ENCODE results near the gene COL21A1. TPM values are rescaled to one million over a fixed set of nuclear protein-coding genes. Genes with fewer than 3 reads are reported as not detected.

The COL21A1 gene
- total RNA-seq, 3 donors from 2014 or later: not detected

- Mint-ChIP-seq H3K36me3 (ENCODE audit: insufficient read depth) (no peaks in the 10 kb centered on the region), H3K4me1 (ENCODE audit: low read depth) (no peaks in the 10 kb centered on the region), H3K27me3 (ENCODE audit: low read depth) (no peaks in the 10 kb centered on the region), H3K9me3 (peaks cover 23% of the 10 kb centered on the region), H3K4me3 (no peak overlapping the region)
- no peak for ATAC-seq
- no peak for DNase-seq
Measured at GRCh38 chr6:56147766-56148165, 99.6 kb downstream of the COL21A1 start.

DNA sequence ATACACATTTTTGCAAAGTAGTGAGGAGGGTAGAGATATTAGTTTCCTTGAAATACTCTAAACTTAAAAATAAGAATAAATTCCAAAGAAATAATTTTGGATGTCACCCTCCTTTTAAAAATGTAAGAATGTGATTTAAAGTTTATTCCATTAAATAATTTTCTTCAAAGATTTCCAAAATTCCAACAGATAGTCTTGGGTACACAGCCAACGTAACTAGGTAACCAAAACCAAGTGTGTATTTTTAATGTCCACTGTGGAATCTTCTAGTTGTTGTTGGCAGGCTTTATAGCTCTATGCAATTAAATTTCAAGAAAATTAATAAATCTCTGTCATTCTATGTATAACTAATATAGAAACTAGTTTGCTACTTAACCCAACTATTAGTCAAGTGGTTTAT lies 101.3 kb downstream of the COL21A1 start:
- Mint-ChIP-seq H3K4me1 (ENCODE audit: low read depth) (no peaks in the 10 kb centered on the region), H3K36me3 (ENCODE audit: insufficient read depth) (no peaks in the 10 kb centered on the region)
- ATAC-seq: no peak

GRCh38 chr6:56145616-56146015 lies 101.8 kb downstream of the COL21A1 start:
- no peaks in the 10 kb centered on the region for H3K36me3 Mint-ChIP-seq (ENCODE audit: insufficient read depth)
- peaks cover 25% of the 10 kb centered on the region for H3K9me3 Mint-ChIP-seq
- H3K4me1 Mint-ChIP-seq (ENCODE audit: low read depth): no peaks in the 10 kb centered on the region
- no peak overlapping the region for H3K4me3 Mint-ChIP-seq
- DNase-seq: no peak
- H3K27me3 Mint-ChIP-seq (ENCODE audit: low read depth): no peaks in the 10 kb centered on the region
- no peak for ATAC-seq

More for the DNA sequence above, 101.3 kb downstream of the COL21A1 start:
- no peaks in the 10 kb centered on the region for H3K27me3 Mint-ChIP-seq (ENCODE audit: low read depth)
- no peak overlapping the region for H3K4me3 Mint-ChIP-seq
- no peak for DNase-seq
- peaks cover 25% of the 10 kb centered on the region for H3K9me3 Mint-ChIP-seq

- no peak overlapping the region for H3K4me3 Mint-ChIP-seq
- no peaks in the 10 kb centered on the region for H3K36me3 Mint-ChIP-seq (ENCODE audit: insufficient read depth)
- H3K9me3 Mint-ChIP-seq: peaks cover 22% of the 10 kb centered on the region
- H3K27me3 Mint-ChIP-seq (ENCODE audit: low read depth): no peaks in the 10 kb centered on the region
- no peak for ATAC-seq
- no peaks in the 10 kb centered on the region for H3K4me1 Mint-ChIP-seq (ENCODE audit: low read depth)
- no peak for DNase-seq
Measured at GRCh38 chr6:56144538-56145324, 102.6 kb downstream of the COL21A1 start.

- Mint-ChIP-seq H3K4me3 (no peak overlapping the region), H3K36me3 (ENCODE audit: insufficient read depth) (no peaks in the 10 kb centered on the region), H3K4me1 (ENCODE audit: low read depth) (no peaks in the 10 kb centered on the region), H3K9me3 (peaks cover 19% of the 10 kb centered on the region), H3K27me3 (ENCODE audit: low read depth) (no peaks in the 10 kb centered on the region)
- no peak for ATAC-seq
- DNase-seq: no peak
Measured at GRCh38 chr6:56143796-56144195, 103.6 kb downstream of the COL21A1 start.

- H3K9me3 Mint-ChIP-seq: peaks cover 23% of the 10 kb centered on the region
- ATAC-seq (no peak), DNase-seq (no peak)
- no peaks in the 10 kb centered on the region for H3K27me3 Mint-ChIP-seq (ENCODE audit: low read depth)
- no peaks in the 10 kb centered on the region for H3K4me1 Mint-ChIP-seq (ENCODE audit: low read depth)
- H3K36me3 Mint-ChIP-seq (ENCODE audit: insufficient read depth): no peaks in the 10 kb centered on the region
- H3K4me3 Mint-ChIP-seq: no peak overlapping the region
Measured at GRCh38 chr6:56140090-56140489, 107.3 kb downstream of the COL21A1 start.

DNA sequence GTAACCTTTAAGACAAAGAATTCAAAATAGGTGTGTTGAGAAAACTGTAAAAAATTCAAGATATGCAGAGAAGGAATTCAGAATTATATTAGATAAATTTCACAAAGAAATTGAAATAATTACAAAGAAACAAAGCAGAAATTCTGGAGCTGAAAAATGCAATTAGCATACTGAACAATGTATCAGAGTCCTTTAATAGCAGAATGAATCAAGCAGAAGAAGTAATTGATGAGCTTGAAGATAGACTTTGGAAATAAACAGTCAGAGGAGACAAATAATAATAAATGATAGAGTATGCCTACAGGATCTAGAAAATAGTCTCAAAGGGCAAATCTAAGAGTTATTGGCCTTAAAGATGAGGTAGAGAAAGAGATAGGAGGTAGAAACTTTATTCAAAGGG lies 131.7 kb downstream of the COL21A1 start:
- Mint-ChIP-seq H3K4me3 (no peak overlapping the region), H3K4me1 (ENCODE audit: low read depth) (no peaks in the 10 kb centered on the region), H3K9me3 (peaks cover 16% of the 10 kb centered on the region), H3K27me3 (ENCODE audit: low read depth) (no peaks in the 10 kb centered on the region), H3K36me3 (ENCODE audit: insufficient read depth) (no peaks in the 10 kb centered on the region)
- DNase-seq (no peak), ATAC-seq (no peak)

- DNase-seq (no peak), ATAC-seq (no peak)
- no peaks in the 10 kb centered on the region for H3K27me3 Mint-ChIP-seq (ENCODE audit: low read depth)
- H3K4me3 Mint-ChIP-seq: no peak overlapping the region
- no peaks in the 10 kb centered on the region for H3K4me1 Mint-ChIP-seq (ENCODE audit: low read depth)
- H3K9me3 Mint-ChIP-seq: peaks cover 17% of the 10 kb centered on the region
- H3K36me3 Mint-ChIP-seq (ENCODE audit: insufficient read depth): no peaks in the 10 kb centered on the region
Measured at GRCh38 chr6:56109149-56109548, 138.2 kb downstream of the COL21A1 start.

DNA sequence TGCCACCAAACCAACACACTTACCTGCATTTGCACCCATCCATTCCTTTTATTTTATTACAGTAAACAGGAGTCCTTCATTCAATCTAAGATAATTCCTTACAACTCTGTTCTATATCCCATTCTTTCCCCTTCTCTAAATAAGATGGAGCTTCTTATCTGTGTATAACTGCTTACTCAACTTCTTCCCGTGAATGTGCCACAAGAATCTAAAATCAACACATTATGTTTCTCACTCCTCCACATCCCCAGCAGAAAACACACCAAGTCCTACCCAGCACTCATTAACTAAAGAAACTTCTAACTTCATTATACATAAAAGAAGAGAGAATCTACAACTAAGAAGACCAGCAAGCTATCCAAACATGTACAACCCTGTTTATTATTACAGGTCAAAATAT lies 141.1 kb downstream of the COL21A1 start:
- no peaks in the 10 kb centered on the region for H3K36me3 Mint-ChIP-seq (ENCODE audit: insufficient read depth)
- no peak overlapping the region for H3K4me3 Mint-ChIP-seq
- no peaks in the 10 kb centered on the region for H3K4me1 Mint-ChIP-seq (ENCODE audit: low read depth)
- H3K9me3 Mint-ChIP-seq: peaks cover 17% of the 10 kb centered on the region
- ATAC-seq (no peak), DNase-seq (no peak)
- no peaks in the 10 kb centered on the region for H3K27me3 Mint-ChIP-seq (ENCODE audit: low read depth)

DNA sequence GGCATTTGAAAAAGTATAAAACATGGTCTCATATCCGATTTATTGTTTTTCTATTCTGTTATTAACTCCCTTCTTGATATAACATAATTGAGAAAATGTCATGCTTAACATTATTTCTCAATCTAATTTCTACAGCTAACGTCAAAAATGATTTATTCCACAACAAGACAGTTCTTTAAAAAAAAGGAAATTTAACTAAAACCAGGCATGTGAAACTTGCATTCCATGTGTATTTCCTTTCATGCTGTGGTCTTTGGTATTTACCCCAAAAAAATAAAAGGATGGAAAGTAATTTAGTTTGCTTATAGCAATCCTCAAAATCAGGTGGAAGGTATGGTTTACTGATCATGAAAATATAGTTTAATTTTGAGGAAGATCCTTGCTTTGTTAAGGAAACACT lies 142.8 kb downstream of the COL21A1 start:
- H3K27me3 Mint-ChIP-seq (ENCODE audit: low read depth): no peaks in the 10 kb centered on the region
- ATAC-seq (no peak), DNase-seq (no peak)
- peaks cover 19% of the 10 kb centered on the region for H3K9me3 Mint-ChIP-seq
- H3K4me1 Mint-ChIP-seq (ENCODE audit: low read depth): no peaks in the 10 kb centered on the region
- H3K4me3 Mint-ChIP-seq: no peak overlapping the region
- no peaks in the 10 kb centered on the region for H3K36me3 Mint-ChIP-seq (ENCODE audit: insufficient read depth)

DNA sequence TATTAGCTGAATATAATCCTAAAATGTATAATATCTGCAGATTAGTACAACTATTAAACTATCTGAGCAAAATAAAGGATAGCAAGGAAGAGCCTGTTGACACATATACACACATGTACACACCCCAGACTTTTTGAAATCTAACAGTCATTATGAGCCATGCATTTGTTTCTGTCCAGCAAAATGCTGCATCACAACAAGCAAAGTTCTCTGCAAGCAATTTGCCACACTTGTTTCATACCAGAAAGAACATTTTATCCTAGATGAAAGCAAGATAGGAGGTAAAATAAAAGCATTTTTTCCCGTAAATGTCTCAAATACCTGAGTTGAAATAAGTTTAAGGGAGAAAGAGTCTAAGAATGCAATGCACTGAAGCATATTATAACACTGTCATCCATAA lies 145.2 kb downstream of the COL21A1 start:
- no peak for DNase-seq
- ATAC-seq: no peak
- Mint-ChIP-seq H3K9me3 (peaks cover 18% of the 10 kb centered on the region), H3K4me3 (no peak overlapping the region), H3K4me1 (ENCODE audit: low read depth) (no peaks in the 10 kb centered on the region), H3K36me3 (ENCODE audit: insufficient read depth) (no peaks in the 10 kb centered on the region), H3K27me3 (ENCODE audit: low read depth) (no peaks in the 10 kb centered on the region)

- H3K4me1 Mint-ChIP-seq (ENCODE audit: low read depth): no peaks in the 10 kb centered on the region
- H3K9me3 Mint-ChIP-seq: peaks cover 15% of the 10 kb centered on the region
- no peaks in the 10 kb centered on the region for H3K27me3 Mint-ChIP-seq (ENCODE audit: low read depth)
- H3K36me3 Mint-ChIP-seq (ENCODE audit: insufficient read depth): no peaks in the 10 kb centered on the region
- no peak for ATAC-seq
- DNase-seq: no peak
- H3K4me3 Mint-ChIP-seq: no peak overlapping the region
Measured at GRCh38 chr6:56101141-56101553, 146.2 kb downstream of the COL21A1 start.

GRCh38 chr6:56096946-56097621 lies 150.3 kb downstream of the COL21A1 start:
- Mint-ChIP-seq H3K27me3 (ENCODE audit: low read depth) (no peaks in the 10 kb centered on the region), H3K9me3 (peaks cover 16% of the 10 kb centered on the region), H3K4me1 (ENCODE audit: low read depth) (no peaks in the 10 kb centered on the region), H3K4me3 (no peak overlapping the region), H3K36me3 (ENCODE audit: insufficient read depth) (no peaks in the 10 kb centered on the region)
- ATAC-seq (no peak), DNase-seq (no peak)

GRCh38 chr6:56096541-56096940 lies 150.8 kb downstream of the COL21A1 start:
- Mint-ChIP-seq H3K9me3 (peaks cover 18% of the 10 kb centered on the region), H3K36me3 (ENCODE audit: insufficient read depth) (no peaks in the 10 kb centered on the region), H3K4me1 (ENCODE audit: low read depth) (no peaks in the 10 kb centered on the region), H3K27me3 (ENCODE audit: low read depth) (no peaks in the 10 kb centered on the region), H3K4me3 (no peak overlapping the region)
- no peak for DNase-seq
- ATAC-seq: no peak

DNA sequence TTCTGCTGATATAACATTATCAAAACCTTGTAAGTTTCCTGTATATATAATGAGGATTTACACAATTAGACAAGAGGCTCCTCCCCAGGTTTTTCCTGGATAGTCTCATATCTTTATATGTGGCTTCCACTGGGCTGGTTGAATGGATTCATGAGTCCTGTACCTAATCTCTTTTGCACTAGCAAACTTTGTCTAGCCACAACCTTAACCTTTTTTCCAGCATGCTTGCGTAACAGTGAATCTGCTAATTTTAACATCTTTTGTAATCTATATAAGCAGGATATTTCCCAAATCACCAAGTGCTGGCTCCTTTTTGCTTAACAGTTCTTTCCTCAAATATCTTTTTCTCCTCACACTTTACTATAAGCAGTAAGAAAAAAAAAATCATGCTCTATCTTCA lies 153.6 kb downstream of the COL21A1 start:
- Mint-ChIP-seq H3K36me3 (ENCODE audit: insufficient read depth) (no peaks in the 10 kb centered on the region), H3K9me3 (peaks cover 8% of the 10 kb centered on the region), H3K4me3 (no peak overlapping the region), H3K27me3 (ENCODE audit: low read depth) (no peaks in the 10 kb centered on the region), H3K4me1 (ENCODE audit: low read depth) (no peaks in the 10 kb centered on the region)
- DNase-seq (no peak), ATAC-seq (no peak)
